ENCODE results near the gene CAP2.

Gene CAP2

DNA sequence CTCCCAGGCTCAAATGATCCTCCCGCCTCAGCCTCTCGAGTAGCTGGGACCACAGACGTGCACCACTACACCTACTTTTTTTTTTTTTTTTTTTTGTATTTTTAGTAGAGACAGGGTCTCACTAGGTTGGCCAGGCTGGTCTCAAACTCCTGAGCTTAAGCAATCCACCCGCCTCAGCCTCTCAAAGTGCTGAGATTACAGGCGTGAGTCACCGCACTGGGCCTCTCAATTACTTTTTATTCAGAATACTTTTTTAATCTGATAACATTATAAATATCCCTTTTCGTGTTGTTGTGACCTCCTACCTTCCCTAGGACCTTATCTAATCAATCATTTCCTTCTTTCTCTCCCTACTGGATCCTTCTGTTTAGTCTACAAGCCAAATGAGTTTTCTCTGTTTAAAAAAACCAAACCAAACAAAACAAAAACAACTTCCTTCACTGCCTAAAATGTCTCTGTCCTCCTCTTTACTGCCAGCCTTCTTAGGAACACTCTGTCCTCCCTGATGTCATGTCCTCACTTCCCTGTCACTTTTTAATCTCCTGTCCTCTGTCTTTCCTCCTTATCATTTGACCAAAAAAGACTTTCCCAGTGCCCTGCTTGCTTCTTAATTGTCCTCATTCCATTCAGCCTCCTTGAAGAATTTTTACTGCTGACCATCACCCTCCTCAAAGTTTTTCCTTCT lies 85.0 kb downstream of the CAP2 start:
- no peak for DNase-seq

DNA sequence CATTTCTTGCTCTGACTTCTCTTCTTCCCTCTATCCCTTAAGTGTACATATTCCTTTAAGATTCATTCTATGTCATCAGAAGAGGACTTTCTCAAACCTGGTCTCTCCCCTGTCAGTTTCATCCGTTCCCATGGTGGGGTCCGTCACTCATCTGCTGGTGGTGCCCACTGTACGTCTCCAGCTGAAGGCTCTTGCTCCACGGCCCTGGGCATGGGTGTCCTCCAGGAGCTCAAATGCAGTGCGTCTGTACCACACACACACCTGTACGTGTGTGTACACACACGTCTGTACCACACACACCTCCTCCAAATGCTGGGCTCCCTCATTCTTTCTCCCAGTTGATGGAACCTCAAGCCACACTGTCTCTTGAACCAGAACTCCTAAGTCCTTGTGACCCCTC lies 85.6 kb downstream of the CAP2 start:
- DNase-seq, result no peak

DNA sequence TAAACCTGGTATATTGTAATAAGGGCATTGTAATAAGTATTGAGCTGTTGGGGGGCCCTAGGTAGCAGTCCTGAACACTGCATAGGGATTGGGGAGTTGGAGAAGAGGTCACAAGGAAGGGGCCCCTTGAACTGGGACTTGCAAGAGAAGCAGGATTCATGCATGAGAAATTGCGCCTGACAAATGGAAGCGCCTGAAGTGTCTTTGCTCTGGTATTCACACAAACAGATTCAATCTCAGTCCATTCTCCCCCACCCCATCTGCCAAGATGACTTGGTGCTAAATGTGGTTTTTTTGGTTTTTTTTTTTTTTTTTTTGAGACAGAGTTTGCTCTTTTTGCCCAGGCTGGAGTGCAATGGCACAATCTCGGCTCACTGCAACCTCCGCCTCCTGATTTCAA lies 87.1 kb downstream of the CAP2 start:
- no peak for DNase-seq

DNA sequence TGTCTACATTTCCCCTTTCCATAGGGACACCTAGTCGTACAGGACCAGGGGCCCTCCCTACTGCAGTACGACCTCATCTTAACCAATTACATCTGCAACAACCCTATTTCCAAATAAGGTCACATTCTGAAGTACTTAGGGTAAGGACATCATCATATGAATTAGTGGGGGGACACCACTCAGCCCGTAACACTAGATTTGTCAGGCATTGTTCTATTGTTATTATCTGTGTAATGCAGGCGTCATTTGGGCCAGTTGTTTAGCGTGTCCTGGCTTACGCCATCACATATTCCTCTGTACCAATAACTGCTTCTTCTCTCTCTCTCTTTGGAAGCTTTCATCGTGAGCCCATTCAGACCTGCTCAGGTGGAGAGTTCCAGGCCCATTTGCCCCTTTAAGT lies 89.3 kb downstream of the CAP2 start:
- no peak for DNase-seq

DNA sequence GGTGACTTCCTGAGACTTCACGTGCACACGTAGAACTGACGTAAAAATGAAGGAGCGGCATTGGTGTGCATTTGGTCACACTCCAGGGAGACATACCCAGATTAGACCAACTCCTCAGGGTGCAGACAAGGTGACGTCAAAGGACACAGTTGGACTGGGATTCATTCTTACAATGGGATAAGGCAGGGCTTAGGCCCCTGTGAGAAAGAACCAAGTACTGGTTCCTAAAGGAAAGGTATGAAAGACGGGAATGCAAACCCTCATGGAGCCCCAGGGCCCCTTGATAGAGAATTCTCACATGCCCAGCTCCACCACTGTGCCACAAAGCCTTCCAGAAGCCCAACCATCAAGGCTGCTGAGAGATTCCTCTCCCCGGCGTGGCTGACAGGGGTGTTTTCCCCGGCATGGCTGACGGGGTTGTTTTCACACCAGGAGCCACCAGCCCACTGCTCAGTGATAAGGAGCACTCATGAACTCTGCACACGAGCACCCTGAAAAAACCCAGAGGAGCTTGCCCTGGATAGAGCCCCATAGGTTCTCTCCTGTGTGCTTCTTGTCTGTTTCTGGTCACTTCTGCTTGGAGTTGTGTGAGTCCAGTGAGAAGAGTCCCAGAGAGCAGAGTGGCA lies 90.1 kb downstream of the CAP2 start:
- no peak for DNase-seq

DNA sequence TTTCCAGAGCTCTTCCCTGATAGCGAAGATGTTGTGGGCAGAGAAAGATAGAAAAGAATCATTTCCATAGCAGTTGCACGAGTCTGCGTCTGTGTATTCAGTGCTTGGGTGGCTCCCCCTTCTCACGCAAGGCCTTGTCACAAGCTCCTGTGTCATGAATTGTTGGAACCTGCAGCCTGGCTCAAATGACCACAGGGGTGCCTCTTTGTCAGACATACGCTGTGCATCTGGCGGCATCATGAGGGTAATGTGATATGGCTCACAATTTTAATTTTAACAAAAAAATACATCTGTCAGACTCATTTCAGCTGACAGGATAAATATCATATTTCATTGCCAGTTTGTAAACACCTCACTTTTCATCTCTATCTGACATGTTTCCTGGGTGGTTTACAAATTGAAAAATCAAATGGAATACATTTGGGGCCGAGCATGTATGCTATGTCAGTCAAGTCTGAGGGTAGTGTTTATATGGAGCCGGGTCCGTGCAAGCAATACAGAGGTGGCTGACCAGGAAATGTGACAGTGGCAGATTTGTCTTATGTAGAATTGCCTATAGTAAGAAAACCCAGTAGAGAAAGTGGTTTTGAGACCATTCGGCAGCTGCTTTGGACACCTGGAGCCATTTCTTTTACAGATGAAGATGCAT lies 90.9 kb downstream of the CAP2 start:
- DNase-seq, result no peak

DNA sequence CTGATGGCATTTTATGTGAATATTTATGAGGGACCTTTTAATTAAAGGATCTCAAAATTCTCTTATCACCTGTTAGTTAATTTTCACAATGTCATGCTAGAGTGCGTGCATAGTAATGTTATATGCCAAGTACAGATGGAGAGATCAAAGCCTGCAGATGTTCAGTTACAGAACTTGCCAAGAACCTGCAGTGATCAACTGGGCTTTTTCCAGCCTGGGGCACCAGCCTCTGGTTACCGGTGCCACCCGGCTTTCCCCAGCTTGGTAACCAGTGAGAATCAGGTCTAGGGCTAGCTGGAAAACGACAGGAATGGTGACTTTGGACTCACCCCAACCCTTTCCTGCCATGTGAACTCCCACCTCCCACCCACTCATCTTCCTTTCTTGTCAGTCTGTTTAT lies 91.8 kb downstream of the CAP2 start:
- no peak for DNase-seq

DNA sequence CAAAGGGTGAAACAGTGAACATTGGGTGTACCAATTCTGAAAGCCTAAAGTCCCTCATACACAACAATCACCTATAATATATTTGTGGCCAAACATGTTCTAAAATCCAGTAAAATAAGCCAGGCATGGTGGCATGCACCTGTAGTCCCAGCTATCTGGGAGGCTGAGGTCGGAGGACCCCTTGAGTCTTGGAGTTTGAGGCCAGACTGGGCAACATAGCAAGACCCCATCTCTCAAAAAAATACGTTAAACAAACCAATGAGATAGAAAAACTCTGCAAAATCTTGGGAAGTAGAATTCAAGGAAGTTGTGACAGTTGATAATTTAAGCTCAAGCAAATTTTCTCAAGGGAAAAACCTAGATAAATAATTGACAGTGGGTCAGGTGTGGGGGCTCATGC lies 92.6 kb downstream of the CAP2 start:
- no peak for DNase-seq

DNA sequence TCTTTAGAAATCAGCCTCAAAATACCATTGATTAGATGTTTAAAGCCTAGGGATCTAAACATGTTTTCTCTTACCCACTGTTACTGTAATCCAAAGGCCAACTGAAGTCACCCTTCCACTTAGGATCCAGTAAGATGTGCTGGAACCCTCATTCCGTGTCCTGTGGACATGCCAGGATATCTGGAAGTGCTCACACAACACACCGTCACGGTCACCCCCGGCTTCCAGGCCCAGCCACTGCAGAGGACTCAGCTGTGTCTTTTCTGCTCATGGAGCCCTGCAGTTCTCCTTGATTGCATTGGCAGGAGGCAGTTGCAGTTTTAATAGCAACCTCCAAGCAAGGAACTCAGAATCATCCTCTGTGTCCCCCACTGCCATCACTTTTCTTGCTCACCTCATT lies 93.3 kb downstream of the CAP2 start:
- no peak for DNase-seq

DNA sequence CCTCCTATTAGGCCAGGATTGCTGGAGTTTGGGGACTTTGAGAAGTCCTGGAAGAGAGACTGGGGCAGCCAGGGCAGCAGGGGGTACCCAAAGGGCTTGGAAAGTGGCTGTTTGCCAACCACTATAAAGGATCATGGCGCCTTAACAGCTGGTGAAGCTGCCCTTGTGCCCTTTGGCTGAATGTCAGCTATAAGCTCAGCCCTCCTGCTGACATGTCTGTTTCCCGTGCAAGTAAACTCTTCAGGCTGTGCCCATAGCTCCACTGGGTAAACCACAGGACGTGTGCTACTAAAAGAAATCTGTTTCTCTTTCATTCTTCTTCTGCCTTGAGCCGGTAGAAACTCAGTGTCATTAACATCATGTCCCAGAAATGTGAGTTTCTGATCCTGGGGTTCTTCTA lies 97.3 kb downstream of the CAP2 start:
- no peak for DNase-seq

DNA sequence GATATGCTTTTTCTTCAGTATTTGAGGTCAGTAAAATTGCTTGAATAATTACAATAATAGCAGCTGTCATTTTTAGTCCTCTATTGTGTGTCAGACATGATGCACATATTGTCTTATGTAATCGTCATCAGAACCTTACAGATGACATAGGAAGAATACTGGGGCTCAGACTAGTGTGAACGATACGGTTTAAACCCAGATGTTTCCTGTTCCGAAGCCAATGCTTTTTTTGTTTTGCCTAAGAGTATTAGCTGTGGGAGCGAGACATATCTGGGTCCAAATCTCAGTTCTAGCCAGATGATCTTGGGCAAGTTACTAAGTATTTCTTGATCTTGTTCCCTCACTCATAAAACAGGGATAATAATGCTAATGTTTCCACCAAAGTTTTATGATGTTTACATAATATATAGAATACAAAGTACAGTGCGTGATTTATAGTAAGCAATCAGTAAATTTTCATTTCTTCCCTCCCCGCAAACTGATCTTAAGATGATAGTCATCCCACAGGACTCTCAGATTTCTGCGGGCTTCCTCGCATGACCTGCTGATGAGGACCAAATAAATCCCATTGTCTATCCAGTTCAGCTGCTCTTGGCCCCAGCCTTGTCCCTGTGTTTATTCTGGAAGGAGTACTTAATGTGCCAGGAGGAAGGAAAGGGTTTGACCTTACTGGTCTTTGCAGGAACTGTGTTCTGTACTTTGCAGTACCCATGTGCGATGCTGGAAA lies 98.2 kb downstream of the CAP2 start:
- DNase-seq, result no peak

DNA sequence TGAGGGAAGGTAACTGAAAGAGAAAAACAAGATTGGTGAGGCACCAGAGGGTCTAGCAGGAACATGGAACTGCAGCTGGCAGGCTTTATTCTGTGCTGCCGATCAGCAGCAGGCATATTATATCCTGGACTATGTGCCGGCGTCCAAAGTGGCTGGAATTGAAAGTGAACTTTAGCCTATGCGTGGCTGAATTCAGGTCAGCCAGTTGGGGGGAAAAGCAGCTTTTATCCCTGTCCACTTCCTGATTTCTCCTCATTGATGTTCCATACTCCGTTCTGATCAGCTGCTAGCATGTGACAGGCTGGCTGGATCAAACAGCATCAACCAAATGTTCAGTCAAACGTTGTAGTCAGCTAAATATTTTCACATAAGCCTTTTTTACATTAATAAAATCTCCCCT lies 99.0 kb downstream of the CAP2 start:
- DNase-seq, result no peak

DNA sequence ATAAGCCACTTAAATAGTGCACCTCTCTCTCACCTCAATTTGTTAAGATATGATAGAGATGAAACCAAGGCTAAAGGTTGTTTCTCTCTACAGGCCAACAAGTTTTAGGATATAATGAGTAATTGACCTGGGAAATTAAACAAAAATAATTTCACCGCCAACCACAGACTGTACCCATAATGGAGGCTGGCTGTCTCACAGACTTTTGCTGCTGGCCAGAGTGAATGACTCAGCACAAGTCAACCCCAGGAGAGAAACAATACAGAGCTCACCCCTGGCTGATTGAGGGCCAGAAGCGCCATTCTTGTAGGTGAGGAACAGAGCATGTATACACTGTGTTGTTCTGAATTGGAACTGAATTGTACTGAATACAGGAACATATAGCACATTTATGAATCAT lies 99.9 kb downstream of the CAP2 start:
- DNase-seq, result no peak

DNA sequence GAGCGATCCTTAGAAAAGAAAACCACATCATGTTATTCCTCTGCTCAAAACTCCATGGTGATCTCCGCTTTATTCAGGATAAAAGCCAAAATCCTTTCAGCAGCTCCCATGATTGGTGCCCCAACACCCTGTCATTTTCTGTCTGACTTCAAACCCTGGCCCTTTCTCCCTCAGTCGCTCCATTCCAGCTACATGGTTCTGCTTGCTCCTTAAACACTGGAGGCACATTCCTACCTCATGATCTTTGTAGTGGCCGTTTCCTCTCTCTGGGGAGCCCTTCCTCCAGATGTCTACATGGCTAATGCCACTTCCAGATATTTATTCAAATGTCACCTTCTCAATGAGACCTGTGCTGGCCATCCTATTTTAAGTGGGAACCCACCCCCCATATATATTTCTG lies 100.8 kb downstream of the CAP2 start:
- no peak for DNase-seq

DNA sequence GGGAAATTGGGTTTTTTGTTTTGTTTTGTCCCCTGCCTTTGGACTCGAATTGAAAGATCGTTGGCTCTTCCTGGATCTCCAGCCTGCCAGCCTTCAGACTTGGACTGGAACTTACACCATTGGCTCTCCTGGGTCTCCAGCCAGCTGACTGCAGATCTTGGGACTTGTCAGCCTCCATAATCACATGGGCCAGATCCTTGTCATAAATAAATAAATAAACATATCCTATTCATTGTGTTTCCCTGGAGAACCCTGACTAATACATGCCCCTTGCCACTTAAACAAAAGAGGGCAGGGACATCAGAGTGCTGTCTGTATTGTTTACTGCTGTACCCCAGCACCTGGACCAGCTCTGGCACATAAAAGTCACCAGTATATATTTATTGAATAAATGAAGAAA lies 101.5 kb downstream of the CAP2 start:
- DNase-seq, result no peak

DNA sequence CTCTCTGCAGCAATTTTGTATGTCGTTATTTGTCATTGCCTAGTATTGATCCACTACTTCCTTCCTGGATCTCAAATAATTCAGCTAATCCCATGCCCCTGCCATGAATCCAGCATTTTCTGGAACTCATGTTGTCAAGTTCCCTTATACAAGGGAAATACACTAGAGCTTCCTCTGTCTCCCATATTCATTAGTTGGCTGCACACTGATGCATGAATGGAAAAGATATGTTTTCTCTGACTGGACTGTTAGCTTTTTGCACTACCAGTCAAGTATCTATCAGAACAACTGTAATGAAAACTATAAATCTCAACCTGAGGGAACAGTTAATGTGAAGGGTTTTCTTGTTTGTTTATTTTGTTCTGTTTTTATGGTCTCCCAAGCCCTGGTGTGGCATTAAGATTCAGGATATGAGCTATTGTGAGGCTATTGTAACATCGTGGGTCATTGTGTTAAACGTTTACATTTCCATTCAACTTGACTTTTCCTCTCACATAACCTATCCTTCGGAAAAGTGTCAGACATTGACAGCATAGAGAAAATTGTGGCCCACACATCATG lies 104.2 kb downstream of the CAP2 start:
- DNase-seq, result no peak

DNA sequence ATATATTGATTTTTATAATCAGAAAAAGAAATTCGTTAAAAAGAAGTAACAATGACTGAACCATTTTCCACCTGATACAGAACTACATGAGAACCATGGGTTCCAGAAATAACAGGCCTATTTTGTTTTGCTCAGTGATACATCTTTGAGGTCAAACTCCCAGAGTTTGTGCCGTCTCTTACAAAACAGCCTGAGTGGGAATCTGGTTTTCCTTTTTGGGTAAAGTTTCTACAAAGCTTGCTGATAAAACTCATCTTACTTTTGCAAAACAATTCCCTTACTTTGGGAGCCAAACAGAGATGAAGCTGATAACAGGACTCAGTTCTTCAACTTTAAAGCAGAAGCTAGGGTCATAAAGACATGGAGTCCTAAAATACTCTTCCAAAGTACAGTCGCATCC lies 108.0 kb downstream of the CAP2 start:
- DNase-seq, result no peak

DNA sequence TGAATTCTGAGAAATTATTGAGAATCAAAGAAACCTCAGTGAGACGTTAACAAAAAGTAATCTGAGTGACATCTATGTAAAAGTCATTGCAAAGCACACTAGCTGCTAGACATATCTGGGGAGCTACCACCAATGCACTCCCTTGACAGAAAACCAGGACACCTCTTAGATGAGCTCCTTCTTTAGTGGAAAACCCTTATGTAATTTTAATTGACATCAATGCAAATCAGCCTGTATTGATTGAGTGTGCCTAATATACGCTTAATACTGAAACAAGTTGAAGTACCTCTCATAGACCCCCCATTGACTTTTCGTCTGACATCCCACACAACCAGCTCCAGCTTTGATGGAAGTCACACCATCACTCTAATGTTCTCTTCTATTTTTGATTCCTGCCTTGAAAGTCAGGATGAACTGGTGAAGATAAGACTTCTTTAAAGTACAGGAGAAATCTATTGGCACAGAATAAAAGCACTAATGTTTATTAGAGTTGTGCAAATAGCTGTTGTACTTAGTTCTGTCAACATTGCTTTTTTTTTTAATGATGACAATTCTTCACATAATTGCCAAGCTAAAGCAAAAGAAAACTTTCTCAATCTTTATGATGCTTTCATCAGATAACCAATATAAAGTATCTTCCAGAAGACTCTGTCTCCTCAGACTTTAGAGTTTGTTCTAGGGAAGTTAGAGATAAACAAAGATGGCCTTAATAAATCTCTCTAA lies 108.7 kb downstream of the CAP2 start:
- DNase-seq, result no peak

DNA sequence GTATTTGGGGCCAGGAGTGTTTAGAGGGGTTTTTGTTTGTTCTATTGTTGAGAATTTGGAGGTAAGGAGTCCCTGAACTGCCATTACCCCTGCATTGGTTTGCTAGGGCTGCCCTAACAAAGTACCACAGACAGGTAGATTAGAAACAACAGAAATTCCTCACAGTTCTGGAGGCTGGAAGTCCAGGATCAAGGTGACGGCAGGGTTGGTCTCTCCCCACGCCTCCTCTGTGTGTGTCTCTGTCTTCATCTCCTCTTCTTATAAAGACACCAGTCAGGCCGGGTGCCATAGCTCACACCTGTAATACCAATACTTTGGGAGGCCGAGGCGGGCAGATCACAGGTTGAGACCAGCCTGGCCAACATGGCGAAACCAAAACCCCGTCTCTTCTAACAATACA lies 109.7 kb downstream of the CAP2 start:
- DNase-seq, result no peak

DNA sequence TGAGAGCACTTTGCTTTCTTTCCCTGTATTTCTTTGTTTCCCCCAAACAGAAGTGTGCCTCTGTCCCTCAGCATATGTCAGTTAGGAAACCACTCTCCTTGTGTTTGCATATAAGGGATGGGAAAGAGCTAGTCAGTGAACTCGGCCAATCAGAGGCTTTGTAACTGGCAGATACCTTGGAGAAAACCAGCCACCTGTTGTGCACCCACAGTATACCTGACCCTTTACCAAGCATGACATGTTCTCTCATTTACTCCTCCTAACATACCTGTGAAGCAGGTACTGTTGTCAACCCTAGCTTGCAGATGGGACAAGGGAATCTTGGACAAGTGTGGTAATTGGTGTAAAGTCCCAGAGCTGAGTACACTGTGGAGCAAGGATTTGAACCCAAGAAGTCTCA lies 110.6 kb downstream of the CAP2 start:
- no peak for DNase-seq

DNA sequence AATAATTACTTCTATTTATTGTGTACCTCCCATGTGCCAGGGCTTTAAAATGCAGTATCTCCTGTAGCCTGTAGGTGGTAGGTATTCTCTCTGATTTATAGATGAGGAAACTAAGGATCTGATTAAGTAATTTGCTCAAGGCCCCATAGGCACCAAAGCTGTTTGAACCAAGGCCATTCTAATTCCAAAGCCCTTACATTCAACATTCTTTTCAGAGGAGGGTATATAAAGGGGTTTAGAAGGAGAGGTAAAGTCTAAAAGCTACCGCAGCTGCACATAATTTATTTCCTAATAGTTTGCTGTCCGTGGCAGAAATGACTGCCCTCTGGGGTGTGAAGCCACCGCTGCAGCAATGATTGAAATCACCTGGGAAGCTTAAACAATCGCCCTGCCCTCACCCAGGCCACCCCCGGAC lies 111.7 kb downstream of the CAP2 start:
- peak; percentile 3 for DNase-seq

DNA sequence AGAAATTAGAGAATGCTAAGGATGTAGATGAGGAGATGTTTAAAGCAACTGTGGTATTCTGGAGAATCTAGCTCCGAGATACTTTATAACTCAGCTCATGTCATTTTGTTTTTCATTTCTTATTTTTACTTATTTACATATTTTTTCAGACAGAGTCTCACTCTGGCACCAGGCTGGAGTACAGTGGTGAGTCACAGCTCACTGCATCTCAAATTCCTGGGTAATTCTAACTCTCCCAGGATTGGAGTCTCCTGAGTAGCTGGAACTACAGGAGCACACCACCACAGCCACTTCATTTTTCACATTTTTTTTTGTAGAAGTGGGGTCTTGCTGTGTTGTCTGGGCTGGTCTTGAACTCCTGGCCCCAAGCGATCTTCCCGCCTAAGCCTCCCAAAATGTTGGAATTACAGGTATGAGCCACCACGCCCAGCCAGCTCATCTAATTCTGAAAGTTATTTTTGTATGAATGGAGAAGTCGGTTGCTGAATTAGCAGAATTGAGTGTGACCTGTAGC lies 112.4 kb downstream of the CAP2 start:
- no peak for DNase-seq

DNA sequence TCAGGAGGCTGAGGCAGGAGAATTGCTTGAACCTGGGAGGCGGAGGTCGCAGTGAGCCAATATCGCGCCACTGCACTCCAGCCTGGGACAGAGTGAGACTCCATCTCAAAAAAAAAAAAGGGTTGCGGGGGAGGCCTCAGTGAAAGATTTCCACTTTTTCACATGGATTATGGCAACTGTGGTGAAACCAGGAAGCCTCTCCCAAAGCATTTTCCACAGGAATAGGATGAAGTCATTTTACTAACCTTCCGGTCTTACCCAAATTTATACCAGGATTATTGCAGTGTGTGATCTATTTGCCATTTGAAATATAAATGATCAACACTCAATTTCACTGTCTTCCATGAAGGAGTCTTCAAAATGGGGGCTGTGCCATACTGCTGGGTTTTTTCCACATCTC lies 113.1 kb downstream of the CAP2 start:
- DNase-seq, result no peak

Data from suppressor macrophage treated with lipopolysaccharide for 4 hours (primary cell).